Mammary epithelial cell (primary cell): Measurements from ENCODE around the gene IGFN1.

Source experiments
- CTCF ChIP-seq, 2 donors: IDR thresholded peaks in 1 of 2; conservative IDR thresholded peaks in 1 of 2; 2 replicates each; pipeline ENCODE4 v1.5.1; 2011 to 2012; ENCODE audit warnings: inconsistent platforms in 2 of 2, low read length in 2 of 2, mild to moderate bottlenecking in 2 of 2, control low read depth in 1 of 2, low read depth in 1 of 2; ENCODE audit not compliant: insufficient read depth in 1 of 2; ENCODE audit errors: extremely low read depth in 1 of 2
- EZH2 ChIP-seq: IDR thresholded peaks from 2 replicates; pipeline ENCODE4 v1.6.1; 2012; ENCODE audit warnings: low read length, inconsistent platforms, borderline replicate concordance

- TF ChIP-seq CTCF (conservative IDR thresholded peaks at IDR 0.05 in 1 of 2, IDR thresholded peaks at IDR 0.05 in 1 of 2; ENCODE audit: extremely low read depth in 1 of 2, insufficient read depth in 1 of 2, low read depth in 1 of 2, low read length in 2 of 2), result no peak
- no peak for TF ChIP-seq EZH2
Observed at GRCh38 chr1:201217851-201218250, 27.2 kb downstream of the IGFN1 start.
